Frontal cortex (tissue), 4 donors: ENCODE measurements around the gene SNX17. TPM values are rescaled to one million over a fixed set of nuclear protein-coding genes. Genes with fewer than 3 reads are reported as not detected.

ENCODE experiments used
- DNase-seq, 2 donors: peaks; one replicate each; pipeline ENCODE4 v3.0.0; 2012; ENCODE audit warnings: low spot score in 2 of 2
- FAIRE-seq: peaks from 2 replicates; lab custom pipeline; 2012; peaks lifted over from hg19 to GRCh38; lab: Jason Lieb, UNC
- total RNA-seq: library from RNA; depleted of rRNA; stranded (reverse); fragments of >200 nt; gene quantifications from one replicate; pipeline ENCODE4 v1.2.3, GENCODE V29; 2014
- donor health status: control.
- donor health status: control.
- donor health status: control.

The SNX17 gene
- total RNA-seq, 1 donor from 2014 or later, result 47.7 TPM

- DNase-seq, result no peak
- FAIRE-seq, result no peak
Measured at GRCh38 chr2:27362678-27363420, 7.6 kb upstream of the SNX17 start.

DNA sequence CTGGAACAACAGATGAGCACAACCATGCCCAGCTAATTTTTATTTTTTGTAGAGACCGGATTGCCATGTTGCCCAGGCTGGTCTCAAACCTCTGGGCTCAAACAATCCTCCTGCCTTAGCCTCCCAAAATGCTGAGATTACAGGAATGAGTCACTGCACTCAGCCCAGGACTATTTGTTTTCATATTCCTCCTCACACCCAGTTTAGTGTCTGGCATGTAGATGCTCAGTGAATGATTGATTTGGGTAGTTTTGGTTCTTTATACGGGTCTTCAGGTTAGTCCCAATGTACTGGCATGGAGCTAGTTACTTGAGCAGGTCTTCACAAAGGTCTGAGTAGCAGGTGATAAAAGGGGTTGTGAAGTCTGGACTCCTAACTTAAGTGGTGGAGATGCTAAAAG is 6.5 kb upstream of the SNX17 start:
- FAIRE-seq, result no peak
- DNase-seq, result no peak

DNA sequence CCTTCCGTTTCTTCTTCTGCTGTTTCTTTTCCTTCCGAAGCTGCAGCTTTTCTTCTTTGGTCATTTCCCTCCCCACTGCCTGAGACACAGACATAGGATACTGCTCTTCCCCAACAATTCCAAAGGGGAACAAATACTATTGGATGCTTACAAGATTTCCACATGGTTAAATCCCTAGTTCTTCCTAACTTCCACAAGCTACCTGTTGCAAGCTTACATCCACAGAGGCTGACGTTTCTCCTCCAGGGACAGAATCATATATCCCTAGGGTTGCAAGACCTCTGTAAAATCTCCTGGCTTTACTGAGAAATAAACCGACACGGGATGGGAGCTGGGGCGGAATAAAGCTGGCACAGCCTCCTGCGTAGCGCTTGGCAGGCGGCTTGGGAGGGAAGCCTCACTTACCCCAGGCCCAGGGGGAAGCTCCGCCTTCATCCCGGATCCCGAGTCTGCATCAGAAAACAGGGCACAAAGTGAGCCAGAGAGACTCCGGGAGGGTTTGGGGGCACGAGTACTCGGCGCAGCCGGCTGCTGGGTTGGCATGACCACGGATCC is 868 bp upstream of the SNX17 start:
- FAIRE-seq (no peak), DNase-seq (peak; percentile 50 to 66)

DNA sequence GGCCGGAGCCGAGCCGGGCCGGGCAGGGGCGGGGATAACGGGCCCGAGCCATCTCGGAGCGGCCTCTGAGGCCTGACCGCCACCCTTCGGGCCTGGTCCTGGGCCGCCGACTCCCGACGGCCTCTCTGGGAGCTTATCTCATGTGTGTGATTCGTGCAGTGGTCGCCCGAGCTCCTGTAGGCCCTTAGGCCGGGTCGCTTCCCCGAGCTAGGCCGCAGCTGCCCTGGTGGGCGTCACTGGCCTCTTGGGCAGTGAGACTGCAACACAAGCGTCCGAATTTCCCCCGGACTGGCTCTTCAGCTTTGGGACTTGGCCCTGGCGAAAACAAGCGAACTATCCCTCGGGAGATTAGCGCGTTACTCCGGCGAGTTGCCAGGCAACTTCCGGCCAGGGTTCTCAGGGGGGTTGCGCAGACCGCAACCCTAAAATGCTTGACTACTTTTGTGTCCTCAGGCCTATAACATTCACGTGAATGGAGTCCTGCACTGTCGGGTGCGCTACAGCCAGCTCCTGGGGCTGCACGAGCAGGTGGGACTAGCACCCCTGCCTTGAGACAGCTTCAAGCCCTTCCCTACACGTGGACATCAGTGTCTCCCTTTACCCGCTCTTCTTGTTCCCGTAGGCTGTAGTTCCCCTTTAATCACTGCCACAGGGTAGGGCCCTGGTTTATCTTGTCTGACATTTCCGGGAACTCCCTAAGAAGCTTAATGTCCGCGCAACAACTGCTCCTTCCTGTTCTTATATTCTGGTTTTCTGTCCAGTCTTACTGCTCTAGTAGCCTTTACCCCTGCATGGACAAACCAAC is 602 bp downstream of the SNX17 start:
- DNase-seq (no peak), FAIRE-seq (no peak)

- FAIRE-seq, result no peak
- no peak for DNase-seq
Measured at GRCh38 chr2:27372937-27373336, 2.5 kb downstream of the SNX17 start.

DNA sequence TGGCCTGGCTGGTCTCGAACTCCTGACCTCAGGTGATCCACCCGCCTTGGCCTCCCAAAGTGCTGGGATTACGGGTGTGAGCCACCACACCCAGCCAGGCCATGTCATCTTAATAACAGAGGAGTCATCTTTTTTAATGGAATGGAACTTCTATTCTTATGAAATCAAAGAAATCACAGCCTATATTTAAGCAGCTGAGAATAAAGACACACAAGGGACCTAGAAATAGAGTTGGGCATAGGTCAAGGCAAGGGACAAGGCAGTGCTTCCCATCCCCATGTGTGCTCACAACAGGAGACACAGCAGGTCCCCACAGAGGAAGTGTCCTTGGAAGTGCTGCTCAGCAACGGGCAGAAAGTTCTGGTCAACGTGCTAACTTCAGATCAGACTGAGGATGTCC is 3.2 kb downstream of the SNX17 start:
- FAIRE-seq, result no peak
- DNase-seq, result no peak

GRCh38 chr2:27375513-27376099 is 5.2 kb downstream of the SNX17 start:
- DNase-seq (no peak), FAIRE-seq (no peak)

DNA sequence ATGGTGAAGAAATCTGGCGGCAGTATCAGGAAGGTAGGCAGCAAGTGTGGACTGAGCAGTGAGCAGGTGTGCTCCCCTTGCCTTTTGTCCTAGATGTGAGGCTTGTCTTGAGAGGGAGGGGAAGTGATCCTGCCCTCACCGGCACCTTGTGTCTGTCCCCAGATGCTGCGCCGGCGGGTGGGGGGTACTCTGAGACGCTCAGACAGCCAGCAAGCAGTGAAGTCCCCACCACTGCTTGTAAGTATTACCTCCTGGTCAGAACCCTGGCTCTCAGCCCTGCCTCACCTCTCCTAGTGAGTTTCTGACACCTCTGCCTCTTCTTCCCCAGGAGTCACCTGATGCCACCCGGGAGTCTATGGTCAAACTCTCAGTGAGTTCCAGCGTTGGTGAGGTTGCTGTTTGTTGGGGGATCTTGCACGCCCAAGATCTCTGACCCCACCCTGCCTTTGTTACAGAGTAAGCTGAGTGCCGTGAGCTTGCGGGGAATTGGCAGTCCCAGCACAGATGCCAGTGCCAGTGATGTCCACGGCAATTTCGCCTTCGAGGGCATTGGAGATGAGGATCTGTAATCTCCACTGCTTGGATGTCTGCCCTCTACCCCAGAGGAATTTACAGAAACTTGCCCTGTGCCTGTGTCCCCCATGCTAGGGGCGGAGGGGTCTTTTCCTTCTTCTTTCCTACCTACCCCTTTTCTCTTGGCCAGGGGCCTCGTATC is 5.9 kb downstream of the SNX17 start:
- no peak for FAIRE-seq
- DNase-seq, result no peak

- DNase-seq, result no peak
- no peak for FAIRE-seq
Measured at GRCh38 chr2:27376866-27377617, 6.6 kb downstream of the SNX17 start.

DNA sequence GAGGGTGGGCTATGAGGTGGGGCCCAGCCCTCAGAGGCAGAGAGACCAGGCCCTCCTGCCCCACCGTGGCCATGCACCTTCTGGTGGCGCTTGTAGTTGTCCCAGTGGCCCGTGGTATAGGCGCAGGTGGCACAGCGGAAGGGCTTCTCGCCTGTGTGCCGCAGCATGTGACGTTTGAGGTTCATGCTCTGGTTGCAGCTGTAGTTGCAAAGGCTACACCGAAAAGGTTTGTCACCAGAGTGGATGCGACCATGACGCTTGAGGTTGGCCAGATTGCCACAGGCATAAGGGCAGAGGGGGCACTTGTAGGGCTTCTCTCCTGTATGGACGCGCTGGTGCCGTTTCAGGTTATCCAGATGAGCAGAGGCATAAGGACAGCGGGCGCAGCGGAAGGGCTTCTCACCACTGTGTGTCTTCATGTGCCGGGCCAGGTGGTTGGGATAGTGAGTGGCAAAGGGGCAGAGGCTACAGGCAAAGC is 7.2 kb downstream of the SNX17 start:
- DNase-seq (no peak), FAIRE-seq (no peak)

DNA sequence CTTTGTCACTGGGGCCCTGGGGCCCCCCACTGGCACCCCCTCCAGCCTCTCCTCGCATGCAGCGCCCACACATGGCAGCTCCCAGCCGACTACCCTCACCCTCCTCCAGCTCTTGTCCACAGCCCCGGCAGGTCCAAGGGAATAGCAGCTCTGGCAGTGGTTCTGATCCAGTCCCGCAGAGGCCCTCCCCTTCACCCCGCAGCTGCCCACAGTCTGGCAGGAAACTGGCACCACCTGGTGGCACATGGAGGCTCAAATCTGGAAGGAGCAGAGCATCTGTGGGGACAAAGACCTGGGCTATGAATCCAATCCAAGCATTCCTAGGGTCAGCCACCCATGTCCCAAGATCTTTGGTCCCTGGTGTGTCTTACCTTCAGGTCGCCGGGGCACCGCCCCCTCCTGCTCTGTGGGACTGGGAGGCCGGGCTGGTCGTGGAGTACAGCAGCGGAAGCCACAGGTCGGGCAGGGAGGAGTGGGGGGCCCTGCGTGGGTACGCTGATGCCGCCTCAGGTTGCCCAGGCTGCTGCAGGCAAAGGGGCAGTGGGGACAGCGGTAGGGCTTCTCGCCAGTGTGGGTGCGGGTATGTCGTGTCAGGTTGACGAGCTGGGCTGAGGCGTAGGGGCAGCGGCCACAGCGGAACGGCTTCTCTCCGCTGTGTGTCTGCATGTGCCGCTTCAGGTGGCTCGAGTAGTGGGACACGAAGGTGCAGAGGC is 7.8 kb downstream of the SNX17 start:
- FAIRE-seq (no peak), DNase-seq (no peak)

- FAIRE-seq (no peak), DNase-seq (no peak)
Measured at GRCh38 chr2:27378809-27379290, 8.4 kb downstream of the SNX17 start.

GRCh38 chr2:27379383-27379835 is 9.0 kb downstream of the SNX17 start:
- DNase-seq (no peak), FAIRE-seq (no peak)

GRCh38 chr2:27379836-27380625 is 9.6 kb downstream of the SNX17 start:
- no peak for FAIRE-seq
- peak; percentile 78 to 79 for DNase-seq

GRCh38 chr2:27380626-27381545 is 10.5 kb downstream of the SNX17 start, which contains the start of gene ZNF513:
ZNF513 (minus strand) TSS chr2:27380734; CDS start chr2:27380526, 208 bp downstream.
- DNase-seq, result peak; percentile 95 to 98
- FAIRE-seq, result peak; percentile 45

- FAIRE-seq (no peak), DNase-seq (no peak)
Measured at GRCh38 chr2:27381577-27382181, 11.3 kb downstream of the SNX17 start.
